K562 treated with DMSO at 1 percent for 4 hours (cell line): ENCODE results near the gene ZNF726. TPM values are rescaled to one million over a fixed set of nuclear protein-coding genes. Genes with fewer than 3 reads are reported as not detected.

Experiments used
- total RNA-seq: library from RNA; unstranded; fragments of 300-600 nt; gene quantifications from 2 replicates; pipeline ENCODE4 v1.2.3, GENCODE V29; 2022; ENCODE audit not compliant: insufficient read depth

The ZNF726 gene
- total RNA-seq = 5.1 and 10.6 TPM in 2 replicates

DNA sequence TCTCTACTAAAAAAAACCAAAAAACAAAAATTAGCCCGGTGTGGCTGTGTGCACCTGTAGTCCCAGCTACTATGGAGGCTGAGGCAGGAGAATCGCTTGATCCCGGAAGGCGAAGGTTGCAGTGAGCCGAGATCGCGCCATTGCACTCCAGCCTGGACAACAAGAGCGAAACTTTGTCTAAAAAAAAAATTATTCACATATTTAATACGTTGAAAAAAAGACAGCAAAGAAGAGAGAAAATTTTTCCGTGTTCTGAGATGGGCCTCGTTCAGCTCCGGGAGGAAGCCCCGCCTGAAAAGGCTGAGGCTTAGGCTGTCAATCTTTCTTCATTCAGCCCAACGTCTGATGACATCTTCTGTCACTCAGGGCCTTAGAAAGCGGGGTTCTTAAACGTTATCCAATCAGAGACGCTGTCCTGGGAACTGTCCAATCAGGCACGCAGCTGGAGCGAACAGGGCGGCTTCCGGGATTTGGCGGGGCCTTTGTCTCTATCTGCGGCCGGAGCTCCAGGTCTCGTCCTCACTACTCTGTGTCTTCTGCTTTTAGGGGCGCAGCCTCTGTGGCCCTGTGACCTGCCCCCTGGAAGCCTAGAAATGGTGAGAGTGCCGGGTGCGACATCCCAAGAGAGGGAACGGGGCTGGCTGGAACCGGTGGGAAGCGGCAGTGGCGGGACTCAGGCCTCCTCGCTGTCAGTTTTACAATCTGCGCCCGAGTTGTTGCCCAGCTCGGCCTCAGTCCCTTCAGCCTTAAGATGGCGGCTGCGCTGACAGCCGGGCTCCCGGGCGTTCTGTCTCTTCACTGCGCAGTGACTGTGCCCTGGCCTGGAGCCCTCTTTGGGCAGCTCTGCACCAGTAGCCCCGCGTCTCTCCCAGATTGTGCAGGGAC is at the start of gene ZNF726:
Gene ZNF726, plus strand, starts transcription at position 485 of the 885 bp plus-strand sequence. Its CDS starts 109 bp downstream, at position 594.

Other genes with a start within 250 kb of the ZNF726 start
- 4.6 and 6.3 TPM in 2 replicates for gene ZNF675, start 227.7 kb upstream of the ZNF726 start, total RNA-seq
- 1.0 and 1.3 TPM in 2 replicates for gene ZNF681, start 156.0 kb upstream of the ZNF726 start, total RNA-seq
- 3.4 and 5.6 TPM in 2 replicates for gene ZNF254, start 172.3 kb downstream of the ZNF726 start, total RNA-seq